HEK293 (cell line): ENCODE results near the gene DDOST.

Experiments used
- CTCF ChIP-seq: fragments of 450-650 bp; formaldehyde crosslinking; IDR thresholded peaks from 2 replicates; pipeline ENCODE4 v1.5.1; 2016; ENCODE audit warnings: missing biosample characterization, missing genetic modification characterization
- GFI1B ChIP-seq: fragments of 450-650 bp; formaldehyde crosslinking; IDR thresholded peaks from 2 replicates; pipeline ENCODE4 v1.5.1; 2016; ENCODE audit warnings: missing biosample characterization, missing genetic modification characterization
- KLF1 ChIP-seq: fragments of 450-650 bp; formaldehyde crosslinking; IDR thresholded peaks from 2 replicates; pipeline ENCODE4 v1.5.1; 2016; ENCODE audit warnings: missing biosample characterization, missing genetic modification characterization
- KLF10 ChIP-seq: fragments of 450-650 bp; IDR thresholded peaks from 2 replicates; pipeline ENCODE4 v1.5.1; 2018; ENCODE audit warnings: missing biosample characterization, mild to moderate bottlenecking, missing genetic modification characterization
- KLF16 ChIP-seq: fragments of 450-650 bp; formaldehyde crosslinking; IDR thresholded peaks from 2 replicates; pipeline ENCODE4 v1.5.1; 2017; ENCODE audit warnings: missing biosample characterization, missing genetic modification characterization
- KLF7 ChIP-seq: fragments of 450-650 bp; formaldehyde crosslinking; IDR thresholded peaks from 2 replicates; pipeline ENCODE4 v1.5.1; 2016; ENCODE audit warnings: missing biosample characterization, missing genetic modification characterization, borderline replicate concordance
- KLF8 ChIP-seq: fragments of 450-650 bp; formaldehyde crosslinking; IDR thresholded peaks from 2 replicates; pipeline ENCODE4 v1.5.1; 2016; ENCODE audit warnings: missing biosample characterization, missing genetic modification characterization
- KLF9 ChIP-seq: fragments of 450-650 bp; formaldehyde crosslinking; IDR thresholded peaks from 2 replicates; pipeline ENCODE4 v1.5.1; 2016; ENCODE audit warnings: missing biosample characterization, missing genetic modification characterization, low read depth
- MEIS1 ChIP-seq: sonication (generic); formaldehyde crosslinking; IDR thresholded peaks from 2 replicates; pipeline ENCODE4 v1.8.1; 2022; ENCODE audit warnings: missing genetic modification reagents, mild to moderate bottlenecking, borderline replicate concordance
- MZF1 ChIP-seq: fragments of 450-650 bp; formaldehyde crosslinking; IDR thresholded peaks from 2 replicates; pipeline ENCODE4 v1.5.1; 2017; ENCODE audit warnings: missing biosample characterization, missing genetic modification characterization, borderline replicate concordance
- SCRT2 ChIP-seq: fragments of 450-650 bp; formaldehyde crosslinking; IDR thresholded peaks from 2 replicates; pipeline ENCODE4 v1.5.1; 2016; ENCODE audit warnings: missing biosample characterization, missing genetic modification characterization
- SP2 ChIP-seq: fragments of 450-650 bp; formaldehyde crosslinking; IDR thresholded peaks from 2 replicates; pipeline ENCODE4 v1.5.1; 2016; ENCODE audit warnings: missing biosample characterization, missing genetic modification characterization
- ZBTB26 ChIP-seq: fragments of 450-650 bp; formaldehyde crosslinking; optimal IDR thresholded peaks from 2 replicates; pipeline ENCODE3; 2016; ENCODE audit warnings: missing biosample characterization, mild to moderate bottlenecking, missing genetic modification characterization
- ZBTB49 ChIP-seq: fragments of 450-650 bp; formaldehyde crosslinking; IDR thresholded peaks from 2 replicates; pipeline ENCODE4 v1.5.1; 2016; ENCODE audit warnings: missing biosample characterization, missing genetic modification characterization, low read depth
- ZBTB8A ChIP-seq: fragments of 450-650 bp; formaldehyde crosslinking; IDR thresholded peaks from 2 replicates; pipeline ENCODE4 v1.5.1; 2016; ENCODE audit warnings: missing biosample characterization, missing genetic modification characterization
- ZNF121 ChIP-seq: fragments of 450-650 bp; formaldehyde crosslinking; IDR thresholded peaks from 2 replicates; pipeline ENCODE4 v1.5.1; 2016; ENCODE audit warnings: missing biosample characterization, missing genetic modification characterization
- ZNF138 ChIP-seq: fragments of 450-650 bp; formaldehyde crosslinking; IDR thresholded peaks from 2 replicates; pipeline ENCODE4 v1.5.1; 2016; ENCODE audit warnings: missing biosample characterization, missing genetic modification characterization, borderline replicate concordance
- ZNF157 ChIP-seq: fragments of 450-650 bp; formaldehyde crosslinking; IDR thresholded peaks from 2 replicates; pipeline ENCODE4 v1.5.1; 2016; ENCODE audit warnings: missing biosample characterization, missing genetic modification characterization
- ZNF18 ChIP-seq: fragments of 450-650 bp; formaldehyde crosslinking; IDR thresholded peaks from 2 replicates; pipeline ENCODE4 v1.5.1; 2016; ENCODE audit warnings: missing biosample characterization, missing genetic modification characterization
- ZNF2 ChIP-seq: fragments of 450-650 bp; formaldehyde crosslinking; IDR thresholded peaks from 2 replicates; pipeline ENCODE4 v1.5.1; 2016; ENCODE audit warnings: missing biosample characterization, missing genetic modification characterization
- ZNF239 ChIP-seq: fragments of 450-650 bp; formaldehyde crosslinking; IDR thresholded peaks from 2 replicates; pipeline ENCODE4 v1.5.1; 2016; ENCODE audit warnings: missing biosample characterization, missing genetic modification characterization
- ZNF24 ChIP-seq: fragments of 450-650 bp; formaldehyde crosslinking; IDR thresholded peaks from 2 replicates; pipeline ENCODE4 v1.5.1; 2016; ENCODE audit warnings: missing biosample characterization, missing genetic modification characterization
- ZNF302 ChIP-seq: fragments of 450-650 bp; formaldehyde crosslinking; IDR thresholded peaks from 2 replicates; pipeline ENCODE4 v1.5.1; 2016; ENCODE audit warnings: missing biosample characterization, missing genetic modification characterization, low read depth
- ZNF391 ChIP-seq: fragments of 450-650 bp; formaldehyde crosslinking; IDR thresholded peaks from 2 replicates; pipeline ENCODE4 v1.5.1; 2016; ENCODE audit warnings: low read depth, missing biosample characterization, missing genetic modification characterization, borderline replicate concordance
- ZNF501 ChIP-seq: fragments of 450-650 bp; formaldehyde crosslinking; IDR thresholded peaks from 2 replicates; pipeline ENCODE4 v1.5.1; 2016; ENCODE audit warnings: missing biosample characterization, missing genetic modification characterization
- ZNF530 ChIP-seq: fragments of 450-650 bp; formaldehyde crosslinking; IDR thresholded peaks from 2 replicates; pipeline ENCODE4 v1.5.1; 2016; ENCODE audit warnings: low read depth, missing biosample characterization, missing genetic modification characterization
- ZNF561 ChIP-seq: fragments of 450-650 bp; IDR thresholded peaks from 2 replicates; pipeline ENCODE4 v1.5.1; 2018; ENCODE audit warnings: missing biosample characterization, missing genetic modification characterization, borderline replicate concordance
- ZNF585B ChIP-seq: fragments of 450-650 bp; formaldehyde crosslinking; IDR thresholded peaks from 2 replicates; pipeline ENCODE4 v1.5.1; 2016; ENCODE audit warnings: missing biosample characterization, missing genetic modification characterization
- ZNF596 ChIP-seq: fragments of 450-650 bp; IDR thresholded peaks from 2 replicates; pipeline ENCODE4 v1.5.0; 2018; ENCODE audit warnings: missing biosample characterization, mild to moderate bottlenecking, missing genetic modification characterization, moderate library complexity
- ZNF677 ChIP-seq: fragments of 450-650 bp; IDR thresholded peaks from 2 replicates; pipeline ENCODE4 v1.5.0; 2018; ENCODE audit warnings: missing biosample characterization, mild to moderate bottlenecking, missing genetic modification characterization, moderate library complexity
- ZNF692 ChIP-seq: fragments of 450-650 bp; formaldehyde crosslinking; IDR thresholded peaks from 2 replicates; pipeline ENCODE4 v1.5.1; 2016; ENCODE audit warnings: missing biosample characterization, missing genetic modification characterization
- ZNF768 ChIP-seq: fragments of 450-650 bp; formaldehyde crosslinking; IDR thresholded peaks from 2 replicates; pipeline ENCODE4 v1.5.1; 2018; ENCODE audit warnings: missing biosample characterization, mild to moderate bottlenecking, missing genetic modification characterization

DDOST gene

GRCh38 chr1:20633190-20634064 lies 27.7 kb downstream of the DDOST start, which contains the start of gene PINK1 (continued):
- TF ChIP-seq ZNF18 (tag by site-specific recombination), result no peak
- no peak for TF ChIP-seq ZNF768
- TF ChIP-seq SCRT2, result 0 out of 2 replicates have a peak, but pooled peaks have one; percentile 49
- TF ChIP-seq ZNF561 (tag by site-specific recombination), result peak; percentile 18; the same call in 1 of the 2 replicates
- no peak for TF ChIP-seq ZNF391 (tag by site-specific recombination)
- TF ChIP-seq ZNF2 (tag by site-specific recombination), result no peak
- TF ChIP-seq ZNF692, result peak; percentile 15; the same call in 1 of the 2 replicates
- peak; percentile 79 for TF ChIP-seq KLF9 (tag by site-specific recombination)
- TF ChIP-seq ZNF302 (tag by site-specific recombination), result no peak
- peak; percentile 27; the same call in 1 of the 2 replicates for TF ChIP-seq KLF1 (tag by site-specific recombination)
- no peak for TF ChIP-seq ZNF157
- TF ChIP-seq ZNF501 (tag by site-specific recombination), result no peak
- TF ChIP-seq CTCF, result peak; percentile 94
- no peak for TF ChIP-seq ZNF530
- no peak for TF ChIP-seq ZNF24
- 0 out of 2 replicates have a peak, but pooled peaks have one; percentile 48 for TF ChIP-seq ZNF677 (tag by site-specific recombination)
- peak; percentile 64; the same call in 1 of the 2 replicates for TF ChIP-seq ZBTB8A (tag by site-specific recombination)
- TF ChIP-seq KLF8, result peak; percentile 43; the same call in 1 of the 2 replicates
- TF ChIP-seq KLF7 (tag by site-specific recombination), result peak; percentile 24; the same call in 1 of the 2 replicates
- TF ChIP-seq ZNF239, result no peak
- 0 out of 2 replicates have a peak, but pooled peaks have one; percentile 34 for TF ChIP-seq KLF10
- TF ChIP-seq ZNF138 (tag by site-specific recombination), result no peak
- TF ChIP-seq ZBTB49 (tag by site-specific recombination), result no peak
- no peak for TF ChIP-seq GFI1B (tag by site-specific recombination)
- peak; percentile 69 for TF ChIP-seq SP2 (tag by site-specific recombination)
- no peak for TF ChIP-seq ZNF585B (tag by site-specific recombination)
- no peak for TF ChIP-seq ZNF121 (tag by site-specific recombination)
- TF ChIP-seq MZF1 (tag by site-specific recombination), result no peak
- peak; percentile 67; the same call in 1 of the 2 replicates for TF ChIP-seq KLF16 (tag by site-specific recombination)
- TF ChIP-seq ZNF596 (tag by site-specific recombination), result no peak
- peak; percentile 48 for TF ChIP-seq ZBTB26
- no peak for TF ChIP-seq MEIS1
